ENCODE measurements around the gene RAD50. TPM values are rescaled to one million over a fixed set of nuclear protein-coding genes. Genes with fewer than 3 reads are reported as not detected.

The RAD50 gene
- total RNA-seq, 6 experiments from 2014 or later: 11.6 to 27.7 (median 12.8) TPM

DNA sequence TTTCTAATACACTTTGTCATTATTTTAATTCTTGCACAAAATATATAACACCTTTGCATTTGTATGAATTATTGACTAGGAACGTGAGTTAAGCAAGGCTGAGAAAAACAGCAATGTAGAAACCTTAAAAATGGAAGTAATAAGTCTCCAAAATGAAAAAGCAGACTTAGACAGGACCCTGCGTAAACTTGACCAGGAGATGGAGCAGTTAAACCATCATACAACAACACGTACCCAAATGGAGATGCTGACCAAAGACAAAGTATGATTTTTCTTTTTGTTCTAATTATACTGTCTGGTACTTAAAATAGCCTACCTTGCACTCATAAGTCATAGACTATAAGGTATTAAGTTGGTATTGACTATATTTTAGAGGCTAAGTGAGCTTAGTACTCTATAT lies 34.4 kb downstream of the RAD50 start:
- Mint-ChIP-seq H3K4me3 (no peak overlapping the region), H3K4me1 (ENCODE audit: low read depth) (peaks cover 19% of the 10 kb centered on the region), H3K36me3 (ENCODE audit: low read depth) (peaks cover 10% of the 10 kb centered on the region; the same call in 1 of the 2 replicates), H3K9me3 (no peaks in the 10 kb centered on the region), H3K27me3 (ENCODE audit: insufficient read depth) (no peaks in the 10 kb centered on the region), H3K27ac (no peak overlapping the region)
- peak; percentile 50 for TF ChIP-seq CTCF (IDR thresholded peaks at IDR 0.05)
- DNase-seq: no peak

- no peaks in the 10 kb centered on the region for H3K27me3 Mint-ChIP-seq (ENCODE audit: insufficient read depth)
- no peak overlapping the region for H3K27ac Mint-ChIP-seq
- H3K4me3 Mint-ChIP-seq: no peak overlapping the region
- peaks cover 10% of the 10 kb centered on the region; the same call in 1 of the 2 replicates for H3K36me3 Mint-ChIP-seq (ENCODE audit: low read depth)
- no peak for DNase-seq
- no peaks in the 10 kb centered on the region for H3K9me3 Mint-ChIP-seq
- TF ChIP-seq CTCF (IDR thresholded peaks at IDR 0.05): no peak
- H3K4me1 Mint-ChIP-seq (ENCODE audit: low read depth): peaks cover 19% of the 10 kb centered on the region
Measured at GRCh38 chr5:132592521-132592920, 35.7 kb downstream of the RAD50 start.

GRCh38 chr5:132594170-132594569 lies 37.4 kb downstream of the RAD50 start:
- H3K27ac Mint-ChIP-seq: no peak overlapping the region
- no peaks in the 10 kb centered on the region for H3K9me3 Mint-ChIP-seq
- H3K4me3 Mint-ChIP-seq: no peak overlapping the region
- no peaks in the 10 kb centered on the region for H3K27me3 Mint-ChIP-seq (ENCODE audit: insufficient read depth)
- H3K36me3 Mint-ChIP-seq (ENCODE audit: low read depth): peaks cover 4% of the 10 kb centered on the region; the same call in 1 of the 2 replicates
- TF ChIP-seq CTCF (IDR thresholded peaks at IDR 0.05): no peak
- H3K4me1 Mint-ChIP-seq (ENCODE audit: low read depth): peaks cover 19% of the 10 kb centered on the region
- no peak for DNase-seq

- H3K4me1 Mint-ChIP-seq (ENCODE audit: low read depth): peaks cover 13% of the 10 kb centered on the region
- no peak for DNase-seq
- H3K27me3 Mint-ChIP-seq (ENCODE audit: insufficient read depth): no peaks in the 10 kb centered on the region; the same call in 1 of the 2 replicates
- TF ChIP-seq CTCF (IDR thresholded peaks at IDR 0.05): no peak
- H3K36me3 Mint-ChIP-seq (ENCODE audit: low read depth): peaks cover 4% of the 10 kb centered on the region; the same call in 1 of the 2 replicates
- no peaks in the 10 kb centered on the region for H3K9me3 Mint-ChIP-seq
- H3K27ac Mint-ChIP-seq: no peak overlapping the region
- H3K4me3 Mint-ChIP-seq: no peak overlapping the region
Measured at GRCh38 chr5:132595624-132596023, 38.8 kb downstream of the RAD50 start.

- Mint-ChIP-seq H3K27ac (no peak overlapping the region), H3K36me3 (ENCODE audit: low read depth) (peaks cover 14% of the 10 kb centered on the region), H3K9me3 (no peaks in the 10 kb centered on the region), H3K4me3 (no peak overlapping the region), H3K27me3 (ENCODE audit: insufficient read depth) (no peaks in the 10 kb centered on the region; the same call in 1 of the 2 replicates), H3K4me1 (ENCODE audit: low read depth) (no peaks in the 10 kb centered on the region)
- TF ChIP-seq CTCF (IDR thresholded peaks at IDR 0.05): no peak
- no peak for DNase-seq
Measured at GRCh38 chr5:132601071-132601728, 44.4 kb downstream of the RAD50 start.

All from HFFc6 (cell line).